ENCODE measurements around the gene TMEM81.

Gene TMEM81

DNA sequence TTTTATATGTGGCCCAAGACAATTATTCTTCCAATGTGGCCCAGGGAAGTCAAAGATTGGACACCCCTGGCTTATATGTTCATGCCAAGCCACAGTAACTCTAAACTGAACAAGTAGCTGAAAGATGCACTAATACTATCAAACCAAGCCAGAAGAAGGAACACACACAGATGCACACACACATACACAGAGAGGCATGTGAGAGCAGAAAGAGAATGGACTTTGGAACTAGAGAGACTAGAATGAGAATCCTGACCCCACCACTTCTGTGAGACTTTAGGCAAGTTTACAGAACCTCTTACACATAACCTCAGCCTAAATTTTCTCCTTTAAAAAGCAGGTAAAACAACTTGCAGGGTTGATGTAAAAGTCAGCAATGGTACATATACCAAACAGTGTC, 11.2 kb upstream of the TMEM81 start:
- no peaks in the 10 kb centered on the region for H3K9me3 Mint-ChIP-seq
- H3K4me3 Mint-ChIP-seq, result no peak overlapping the region

DNA sequence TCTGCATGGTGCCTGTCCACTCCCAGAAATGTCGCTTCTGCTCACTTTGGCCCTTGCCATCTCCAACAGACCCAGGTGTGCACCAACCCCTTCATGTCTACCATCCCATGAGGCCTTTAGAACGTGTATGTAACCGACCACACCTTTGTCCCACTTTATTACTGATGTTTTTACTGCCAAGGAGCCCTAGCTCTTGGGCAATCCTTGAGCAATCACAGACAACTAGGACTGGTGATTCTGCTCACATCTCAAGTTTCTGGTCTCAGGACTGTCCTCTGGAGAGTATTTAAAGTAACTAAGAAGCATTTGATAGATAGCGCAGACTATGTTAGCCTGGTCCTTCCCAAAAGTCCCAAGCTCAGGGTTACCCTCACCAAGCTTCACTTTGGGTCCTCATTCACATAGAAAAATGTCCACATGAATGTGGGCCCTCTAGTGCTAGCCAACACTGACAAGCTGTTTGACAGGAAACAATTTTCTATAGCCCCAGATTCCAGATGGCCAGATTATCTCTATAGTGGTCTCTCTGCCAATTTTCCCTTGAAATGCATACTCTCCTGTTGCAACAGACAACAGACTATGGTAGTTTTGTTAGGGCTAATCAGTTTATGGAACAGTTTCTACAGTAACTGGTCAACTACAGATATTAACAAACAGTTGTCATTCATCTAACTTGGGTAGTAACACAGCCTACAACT, 6.9 kb upstream of the TMEM81 start:
- no peak overlapping the region for H3K4me3 Mint-ChIP-seq
- no peaks in the 10 kb centered on the region for H3K27me3 Mint-ChIP-seq
- no peaks in the 10 kb centered on the region for H3K9me3 Mint-ChIP-seq
- no peak for DNase-seq
- H3K27ac Mint-ChIP-seq, result peak overlapping the region in 1 of 2 donors; percentile 27
- ATAC-seq, result no peak
- no peaks in the 10 kb centered on the region for H3K4me1 Mint-ChIP-seq

More for the DNA sequence above, 11.2 kb upstream of the TMEM81 start:
- Mint-ChIP-seq H3K4me1 (no peaks in the 10 kb centered on the region), H3K27me3 (no peaks in the 10 kb centered on the region), H3K27ac (no peak overlapping the region)
- DNase-seq, result no peak
- no peak for ATAC-seq

DNA sequence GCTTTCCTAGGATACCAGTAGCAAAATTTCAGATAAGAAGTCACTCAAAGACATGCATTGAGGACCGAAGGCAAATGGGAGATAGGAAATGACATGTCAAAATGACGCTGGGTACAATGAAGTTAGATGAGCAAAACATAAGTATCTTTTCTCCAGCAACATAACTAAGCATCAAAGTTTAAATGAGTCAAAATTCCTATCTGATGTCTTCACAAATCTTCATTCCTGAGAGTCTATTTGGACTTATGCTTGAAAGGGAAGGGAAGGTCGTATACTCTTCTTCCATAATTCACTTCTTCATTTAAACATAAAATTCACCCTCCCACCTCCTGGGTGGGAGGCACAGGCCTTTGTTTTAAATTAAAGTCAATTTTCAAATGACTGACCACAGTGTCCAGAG, 4.1 kb upstream of the TMEM81 start:
- Mint-ChIP-seq H3K9me3 (no peaks in the 10 kb centered on the region), H3K4me1 (no peaks in the 10 kb centered on the region), H3K27ac (no peak overlapping the region), H3K27me3 (no peaks in the 10 kb centered on the region), H3K4me3 (no peak overlapping the region)
- DNase-seq, result no peak
- ATAC-seq, result no peak

DNA sequence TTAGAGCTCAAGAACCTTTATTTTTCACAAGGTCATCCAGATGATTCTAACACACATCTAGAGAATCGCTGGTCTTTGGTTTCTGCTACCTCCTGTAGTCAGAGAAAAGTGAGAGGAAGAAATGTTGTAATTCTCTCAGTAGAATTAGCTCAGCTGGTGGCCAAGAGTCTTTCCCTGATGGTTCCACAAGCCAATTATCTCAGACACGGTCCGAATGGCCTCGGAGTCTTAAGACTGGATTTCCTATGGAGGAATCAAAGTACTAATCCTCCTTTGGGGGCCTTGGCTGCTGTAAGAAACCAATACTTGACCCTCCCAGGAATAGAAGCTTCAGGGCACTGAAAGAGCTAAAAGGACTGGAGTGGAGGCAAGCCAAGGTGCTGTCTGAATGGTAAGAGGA, 1.8 kb downstream of the TMEM81 start:
- Mint-ChIP-seq H3K4me3 (no peak overlapping the region), H3K27ac (no peak overlapping the region), H3K9me3 (no peaks in the 10 kb centered on the region), H3K27me3 (no peaks in the 10 kb centered on the region), H3K4me1 (no peaks in the 10 kb centered on the region)
- no peak for ATAC-seq
- DNase-seq, result no peak

DNA sequence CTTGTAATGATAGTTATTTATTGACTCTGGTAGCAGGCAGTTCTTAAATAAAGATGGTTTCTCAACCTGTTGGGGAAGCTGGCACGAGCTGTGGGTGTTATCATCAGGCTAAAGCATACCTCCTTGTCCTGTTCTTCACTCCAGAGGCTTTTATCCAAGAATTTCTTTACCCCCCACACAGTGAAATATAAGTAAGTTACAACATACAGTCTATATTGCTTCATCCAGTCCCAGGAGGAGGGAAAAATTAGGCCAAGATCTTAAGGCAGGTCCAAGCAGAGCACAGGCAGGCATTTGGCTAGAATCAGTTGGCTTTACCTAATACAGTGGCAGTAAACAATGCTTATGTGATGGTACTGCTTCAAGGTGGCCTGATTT, 6.3 kb downstream of the TMEM81 start:
- Mint-ChIP-seq H3K4me1 (no peaks in the 10 kb centered on the region), H3K4me3 (no peak overlapping the region), H3K27me3 (no peaks in the 10 kb centered on the region)

DNA sequence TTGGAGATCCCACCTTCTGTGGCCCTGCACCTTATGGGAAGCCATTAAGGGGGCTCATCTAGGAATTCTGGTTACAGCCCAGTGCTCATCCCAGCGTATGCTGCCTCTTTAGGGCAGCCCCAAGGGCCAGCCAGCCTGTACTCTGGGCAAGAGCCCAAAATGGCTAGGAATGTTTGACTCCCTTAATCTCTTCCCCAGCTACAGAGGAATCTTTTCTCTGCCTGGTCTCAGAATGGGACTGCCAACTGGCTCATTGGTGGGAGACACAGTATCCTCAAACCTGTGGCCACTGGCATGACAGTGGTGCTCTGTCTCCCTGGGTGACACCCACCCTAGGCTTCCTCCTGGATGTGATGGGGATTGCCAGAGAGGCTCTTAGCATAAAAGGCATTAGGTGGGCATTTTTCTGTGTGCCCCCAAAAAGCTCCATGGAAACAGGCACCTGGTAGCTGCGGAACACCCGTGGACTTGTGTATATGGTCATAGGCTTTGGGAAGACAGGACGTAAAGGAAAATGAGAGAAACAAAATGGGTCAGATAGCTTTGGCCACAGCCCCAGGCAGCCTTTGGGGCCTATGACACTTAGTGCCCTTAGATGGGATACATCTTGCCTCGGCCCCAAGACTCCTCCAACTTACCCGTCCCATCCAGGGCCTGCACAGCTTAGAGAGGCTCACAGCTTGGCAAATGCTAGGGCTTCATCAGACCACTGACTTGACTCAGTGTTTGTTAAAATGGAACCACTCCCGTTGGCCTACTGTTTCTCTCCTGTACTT, 6.9 kb downstream of the TMEM81 start:
- Mint-ChIP-seq H3K4me3 (no peak overlapping the region), H3K9me3 (no peaks in the 10 kb centered on the region), H3K27me3 (no peaks in the 10 kb centered on the region), H3K27ac (no peak overlapping the region), H3K4me1 (no peaks in the 10 kb centered on the region)
- no peak for DNase-seq
- no peak for ATAC-seq

More for the DNA sequence above, 6.3 kb downstream of the TMEM81 start:
- H3K9me3 Mint-ChIP-seq, result no peaks in the 10 kb centered on the region
- no peak overlapping the region for H3K27ac Mint-ChIP-seq
- ATAC-seq (no peak), DNase-seq (no peak)

DNA sequence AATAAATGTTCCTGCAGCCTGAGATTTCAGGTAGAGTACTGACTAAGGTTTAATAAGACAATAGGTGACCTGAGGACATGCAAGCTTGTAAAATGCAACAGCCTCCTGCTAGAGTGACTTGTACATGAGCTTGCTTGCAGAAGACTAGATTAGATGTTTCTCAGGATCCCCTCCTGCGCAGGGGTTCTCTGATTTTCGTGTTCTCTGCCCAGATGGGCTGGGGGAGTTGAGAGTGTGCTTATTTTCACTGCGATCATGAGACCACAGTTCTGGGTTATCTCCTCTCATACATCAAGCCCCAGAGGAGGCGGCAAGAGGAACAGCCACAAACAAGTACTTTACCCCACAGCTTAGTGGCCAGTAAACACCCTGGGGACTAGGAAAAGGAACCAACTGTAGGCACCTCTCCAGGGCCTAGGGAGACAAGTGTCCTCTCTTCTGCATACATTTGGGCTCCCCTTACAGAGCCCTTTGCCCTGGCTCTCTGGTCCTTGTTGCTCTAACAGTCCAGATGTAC, 8.0 kb downstream of the TMEM81 start:
- no peak overlapping the region for H3K27ac Mint-ChIP-seq
- H3K27me3 Mint-ChIP-seq, result no peaks in the 10 kb centered on the region
- H3K4me3 Mint-ChIP-seq, result no peak overlapping the region
- no peaks in the 10 kb centered on the region for H3K9me3 Mint-ChIP-seq
- ATAC-seq, result no peak
- H3K4me1 Mint-ChIP-seq, result no peaks in the 10 kb centered on the region
- no peak for DNase-seq

DNA sequence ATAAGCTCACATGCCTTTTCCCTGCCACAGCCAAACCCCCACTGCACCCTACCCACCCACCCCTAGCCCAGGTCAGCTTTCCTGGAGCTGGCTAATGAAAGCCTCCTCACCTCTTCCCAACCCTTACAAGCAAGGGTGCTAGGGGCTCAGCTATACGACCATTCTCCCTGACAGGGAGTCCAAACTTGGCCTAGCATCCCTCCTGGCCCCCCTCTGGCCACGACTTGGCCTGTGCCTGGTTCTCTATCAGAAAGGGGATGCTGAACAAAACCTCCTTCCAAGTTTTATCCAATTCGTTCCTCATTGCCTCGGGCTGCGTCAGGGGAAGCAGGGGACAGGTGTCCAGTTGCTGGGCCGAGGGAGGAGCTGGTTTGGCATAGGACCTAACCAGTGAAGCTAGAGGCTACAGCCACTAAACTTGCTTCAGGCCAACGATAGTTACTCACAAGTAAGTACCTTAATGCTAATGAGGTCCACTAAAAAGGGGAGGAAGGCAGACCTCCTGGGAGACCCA, 8.6 kb downstream of the TMEM81 start:
- Mint-ChIP-seq H3K27ac (no peak overlapping the region), H3K9me3 (no peaks in the 10 kb centered on the region), H3K4me3 (no peak overlapping the region), H3K27me3 (no peaks in the 10 kb centered on the region), H3K4me1 (no peaks in the 10 kb centered on the region)
- no peak for ATAC-seq
- no peak for DNase-seq

DNA sequence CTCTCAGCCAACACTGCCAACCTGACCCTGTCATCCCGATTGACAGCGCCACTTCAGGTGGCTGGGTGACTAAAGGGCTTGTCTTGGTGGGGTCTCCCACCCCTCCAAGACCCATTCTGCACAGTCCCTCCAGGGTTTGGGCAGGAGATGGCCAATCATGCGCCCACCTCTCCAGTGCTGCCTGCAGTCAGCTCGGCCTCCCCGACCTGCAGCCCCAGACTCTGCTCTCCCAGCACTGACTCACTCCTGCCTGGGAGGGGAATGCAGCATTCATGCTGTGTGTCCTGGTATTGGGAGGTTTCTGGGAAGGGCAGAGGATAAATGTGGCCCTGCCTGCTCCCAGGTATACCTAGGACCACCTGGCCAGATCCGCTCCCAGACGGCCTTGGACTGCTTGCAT, 9.7 kb downstream of the TMEM81 start:
- ATAC-seq, result no peak
- DNase-seq, result no peak
- H3K27me3 Mint-ChIP-seq, result no peaks in the 10 kb centered on the region
- no peaks in the 10 kb centered on the region for H3K9me3 Mint-ChIP-seq
- H3K27ac Mint-ChIP-seq, result no peak overlapping the region
- H3K4me1 Mint-ChIP-seq, result no peaks in the 10 kb centered on the region
- no peak overlapping the region for H3K4me3 Mint-ChIP-seq

DNA sequence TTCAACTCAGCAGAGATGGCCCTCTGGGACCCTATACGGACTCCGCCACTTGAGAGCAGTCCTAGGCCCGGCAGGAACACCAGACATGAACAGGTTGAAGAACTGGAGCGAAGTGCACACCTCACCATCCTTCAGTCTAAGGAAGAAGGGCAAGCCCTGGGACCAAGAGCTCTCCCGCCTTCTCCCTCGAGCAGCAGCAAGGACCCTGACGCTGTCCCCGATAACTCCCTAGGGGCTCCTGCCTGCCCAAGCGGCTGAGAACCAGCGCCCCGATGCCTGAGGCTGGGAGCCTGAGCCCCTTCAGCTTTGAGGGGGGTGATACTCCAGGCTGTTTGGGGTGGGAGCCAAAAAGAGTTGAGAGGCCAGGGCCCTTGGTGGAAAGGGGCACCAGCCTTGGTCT, 10.2 kb downstream of the TMEM81 start:
- H3K4me1 Mint-ChIP-seq, result no peaks in the 10 kb centered on the region
- DNase-seq, result no peak
- no peaks in the 10 kb centered on the region for H3K27me3 Mint-ChIP-seq
- no peak overlapping the region for H3K4me3 Mint-ChIP-seq
- peak overlapping the region in 1 of 2 donors; percentile 34 for H3K27ac Mint-ChIP-seq
- no peak for ATAC-seq
- no peaks in the 10 kb centered on the region for H3K9me3 Mint-ChIP-seq

DNA sequence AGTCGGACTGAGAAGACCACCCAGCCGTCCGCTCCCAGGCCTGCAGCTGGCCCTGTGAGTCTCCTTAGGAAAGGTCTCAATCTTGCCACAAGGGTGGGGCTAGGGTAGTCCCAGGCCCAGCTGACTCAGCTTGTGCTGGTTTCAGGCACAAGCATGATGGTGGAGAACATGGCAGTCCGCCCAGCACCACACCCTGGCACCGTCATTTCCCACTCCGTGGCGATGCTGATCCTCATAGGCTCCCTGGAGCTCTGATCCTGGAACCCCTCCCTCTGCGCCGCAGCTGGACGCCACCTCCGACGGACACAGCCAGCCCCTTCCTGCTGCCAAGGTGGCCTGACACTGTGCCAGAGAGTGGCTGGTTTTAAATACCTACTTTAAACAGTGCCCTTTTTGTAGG, 10.7 kb downstream of the TMEM81 start:
- ATAC-seq (no peak), DNase-seq (no peak)
- Mint-ChIP-seq H3K9me3 (no peaks in the 10 kb centered on the region), H3K27me3 (no peaks in the 10 kb centered on the region), H3K4me3 (no peak overlapping the region), H3K4me1 (no peaks in the 10 kb centered on the region), H3K27ac (no peak overlapping the region)

DNA sequence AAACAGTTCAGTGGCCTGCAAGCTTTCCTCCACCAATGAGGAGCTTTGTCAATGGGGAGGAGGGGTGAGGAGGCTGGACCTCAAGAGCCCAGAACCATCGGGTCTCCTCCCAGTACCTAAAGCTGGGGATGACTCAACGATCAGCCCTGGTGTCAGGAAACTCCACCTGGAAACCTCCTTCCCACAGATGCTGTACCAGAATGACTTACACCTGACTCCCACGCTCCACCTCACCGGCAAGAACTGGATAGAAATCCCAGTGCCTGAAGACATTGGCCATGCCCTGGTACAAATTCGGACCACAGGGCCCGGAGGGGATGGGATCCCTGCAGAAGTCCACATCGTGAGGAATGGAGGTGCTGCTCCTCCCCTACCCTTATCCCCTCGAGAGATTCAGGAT, 11.4 kb downstream of the TMEM81 start:
- H3K27ac Mint-ChIP-seq, result no peak overlapping the region
- H3K9me3 Mint-ChIP-seq, result no peaks in the 10 kb centered on the region
- H3K4me3 Mint-ChIP-seq, result no peak overlapping the region
- ATAC-seq (no peak), DNase-seq (no peak)
- H3K27me3 Mint-ChIP-seq, result no peaks in the 10 kb centered on the region
- no peaks in the 10 kb centered on the region for H3K4me1 Mint-ChIP-seq

DNA sequence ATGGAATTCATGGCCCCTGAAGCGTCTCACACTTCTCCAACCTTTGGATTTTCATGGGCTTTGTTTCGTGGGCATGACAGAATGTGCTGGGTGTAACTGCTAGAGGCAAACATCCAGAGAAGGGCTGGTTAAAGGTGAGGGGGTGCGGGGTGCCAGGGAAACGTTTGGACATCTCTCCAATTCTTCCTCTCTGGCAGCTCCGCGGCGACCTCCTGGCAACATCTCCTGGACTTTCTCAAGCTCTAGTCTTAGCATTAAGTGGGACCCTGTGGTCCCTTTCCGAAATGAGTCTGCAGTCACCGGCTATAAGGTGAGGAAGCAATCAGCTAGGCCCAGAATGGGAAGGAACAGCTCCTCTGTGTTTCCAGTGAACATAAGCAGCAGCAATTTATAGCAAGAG, 12.0 kb downstream of the TMEM81 start:
- Mint-ChIP-seq H3K27me3 (no peaks in the 10 kb centered on the region), H3K9me3 (no peaks in the 10 kb centered on the region), H3K4me1 (no peaks in the 10 kb centered on the region), H3K4me3 (no peak overlapping the region), H3K27ac (no peak overlapping the region)
- DNase-seq (no peak), ATAC-seq (no peak)

DNA sequence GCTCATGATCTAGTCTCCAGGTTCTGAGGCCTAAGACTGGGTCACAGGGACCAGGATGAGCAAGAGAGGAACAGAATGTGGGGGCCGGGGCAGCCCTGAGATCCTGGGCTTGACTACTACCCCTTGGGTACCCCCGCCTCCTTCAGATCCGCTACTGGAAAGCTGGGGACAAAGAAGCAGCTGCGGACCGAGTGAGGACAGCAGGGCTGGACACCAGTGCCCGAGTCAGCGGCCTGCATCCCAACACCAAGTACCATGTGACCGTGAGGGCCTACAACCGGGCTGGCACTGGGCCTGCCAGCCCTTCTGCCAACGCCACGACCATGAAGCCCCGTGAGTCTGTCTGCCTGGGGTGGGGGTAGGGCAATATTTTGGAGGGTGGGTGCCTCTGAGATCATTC, 12.5 kb downstream of the TMEM81 start:
- no peaks in the 10 kb centered on the region for H3K27me3 Mint-ChIP-seq

DNA sequence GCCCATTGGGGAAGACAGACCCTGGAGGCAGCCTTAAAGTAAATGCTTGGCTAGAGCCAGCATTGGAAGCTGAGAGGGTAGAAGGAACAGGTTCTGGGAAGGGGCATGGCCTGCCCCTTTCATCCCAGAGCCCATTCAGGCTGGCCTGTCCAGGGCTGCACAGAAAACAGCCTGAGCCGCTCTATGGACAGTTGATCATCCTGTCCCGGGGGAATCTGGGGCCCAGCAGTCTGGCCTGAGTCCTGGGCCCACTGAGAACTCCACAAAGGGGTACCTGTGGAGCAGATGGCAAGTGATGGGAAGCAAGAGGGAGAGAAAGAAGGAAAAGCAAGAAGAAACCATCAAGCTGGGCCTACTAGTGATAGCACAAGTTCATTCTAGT, 13.2 kb downstream of the TMEM81 start:
- Mint-ChIP-seq H3K9me3 (no peaks in the 10 kb centered on the region), H3K27ac (peak overlapping the region in 1 of 2 donors; percentile 67), H3K4me1 (no peaks in the 10 kb centered on the region), H3K4me3 (no peak overlapping the region), H3K27me3 (no peaks in the 10 kb centered on the region)
- DNase-seq (no peak), ATAC-seq (no peak)

More for the DNA sequence above, 12.5 kb downstream of the TMEM81 start:
- no peak for ATAC-seq
- H3K9me3 Mint-ChIP-seq, result no peaks in the 10 kb centered on the region
- DNase-seq, result no peak
- peak overlapping the region in 1 of 2 donors; percentile 60 for H3K27ac Mint-ChIP-seq
- no peak overlapping the region for H3K4me3 Mint-ChIP-seq
- no peaks in the 10 kb centered on the region for H3K4me1 Mint-ChIP-seq

DNA sequence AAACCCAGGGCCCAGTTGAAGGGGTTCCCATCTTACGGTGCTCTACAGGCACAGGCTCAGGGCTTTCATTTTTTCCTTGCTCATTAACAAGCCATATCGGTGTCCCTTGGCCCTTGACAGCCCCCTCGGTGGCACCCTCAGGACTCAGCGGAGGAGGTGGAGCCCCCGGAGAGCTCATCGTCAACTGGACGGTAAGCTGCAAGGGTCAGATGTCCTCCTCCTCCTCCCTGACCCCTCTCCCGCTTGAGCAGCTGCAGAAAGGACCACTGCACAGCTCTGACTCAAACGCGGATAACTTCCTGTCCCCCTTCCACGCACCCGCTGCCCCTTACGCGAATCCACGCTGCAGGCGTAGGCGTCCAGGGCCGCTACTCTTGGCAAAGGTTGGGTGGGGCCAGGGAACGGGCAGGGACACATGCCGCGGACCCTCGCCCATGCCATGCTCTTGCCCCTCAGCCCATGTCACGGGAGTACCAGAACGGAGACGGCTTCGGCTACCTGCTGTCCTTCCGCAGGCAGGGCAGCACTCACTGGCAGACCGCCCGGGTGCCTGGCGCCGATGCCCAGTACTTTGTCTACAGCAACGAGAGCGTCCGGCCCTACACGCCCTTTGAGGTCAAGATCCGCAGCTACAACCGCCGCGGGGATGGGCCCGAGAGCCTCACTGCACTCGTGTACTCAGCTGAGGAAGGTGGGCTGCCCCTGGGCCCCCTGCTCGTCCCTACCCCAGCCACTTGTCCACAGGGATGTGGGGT, 14.7 kb downstream of the TMEM81 start:
- no peaks in the 10 kb centered on the region for H3K27me3 Mint-ChIP-seq
- no peak overlapping the region for H3K27ac Mint-ChIP-seq
- no peaks in the 10 kb centered on the region for H3K4me1 Mint-ChIP-seq

More for the DNA sequence above, 14.7 kb downstream of the TMEM81 start:
- Mint-ChIP-seq H3K4me3 (no peak overlapping the region), H3K9me3 (no peaks in the 10 kb centered on the region)
- DNase-seq (no peak), ATAC-seq (no peak)

Data from stimulated activated naive CD8-positive, alpha-beta T cell treated with anti-CD3 and anti-CD28 coated beads, Interleukin-15, amount 100 ng/mL, for 72 hours (primary cell).